ENCODE measurements around the gene C3AR1. TPM values are rescaled to one million over a fixed set of nuclear protein-coding genes. Genes with fewer than 3 reads are reported as not detected.

Gene C3AR1
- total and polyA plus RNA-seq, 2 of the 13 experiments (the other 11 are each of a cell fraction or from before 2014, with no cell fraction given): not detected

GRCh38 chr12:8093291-8093690, 27.1 kb upstream of the C3AR1 start:
- no peak overlapping the region for H2AFZ ChIP-seq (ENCODE audit: low read length)
- ATAC-seq (no peak), FAIRE-seq (no peak), DNase-seq (ENCODE audit: low spot score) (no peak)
- ChIA-PET POLR2A (no interaction called here), CTCF (ENCODE audit: low intra/inter-chr PET ratio, low total read pairs) (no interaction called here)
- no peaks in the 10 kb centered on the region for H4K20me1 ChIP-seq (ENCODE audit: insufficient read depth, low read length)
- TF ChIP-seq ZNF678 (CRISPR knock-in tag; IDR thresholded peaks at IDR 0.05): no peak
- no peak for TF ChIP-seq BATF2 (CRISPR knock-in tag; IDR thresholded peaks at IDR 0.05)
- no peak for TF ChIP-seq GZF1 (CRISPR knock-in tag; IDR thresholded peaks at IDR 0.05)
- TF ChIP-seq ZBTB1 (CRISPR knock-in tag; IDR thresholded peaks at IDR 0.05; ENCODE audit: borderline replicate concordance): no peak
- TF ChIP-seq RXRA (CRISPR knock-in tag; IDR thresholded peaks at IDR 0.05): no peak
- TF ChIP-seq GATAD1 (CRISPR knock-in tag; IDR thresholded peaks at IDR 0.05): no peak
- TF ChIP-seq ZNF512 (CRISPR knock-in tag; IDR thresholded peaks at IDR 0.05): no peak
- H3K4me1 ChIP-seq (ENCODE audit: insufficient read depth, low read length): no peaks in the 10 kb centered on the region
- no peaks in the 10 kb centered on the region for H3K79me2 ChIP-seq (ENCODE audit: insufficient read depth, low read length)
- no TSS peak for BruUV-seq (replicated peaks)
- H3K9ac ChIP-seq (ENCODE audit: insufficient read depth, low read depth, low read length): no peak overlapping the region
- no peaks in the 10 kb centered on the region for H3K27me3 ChIP-seq (ENCODE audit: control insufficient read depth in 1 of 2, insufficient read depth in 2 of 2, low read length in 2 of 2)
- intact Hi-C loops (cut with micrococcal nuclease; ENCODE audit: unreplicated experiment): no loop called here
- no peak overlapping the region for H3K27ac ChIP-seq (ENCODE audit: extremely low read length, insufficient read depth, low read length)
- peaks cover 18 to 76% of the 10 kb centered on the region in 2 experiments for H3K36me3 ChIP-seq (replicated peaks in 1 of 2; ENCODE audit: control insufficient read depth in 1 of 2, insufficient read depth in 2 of 2, low read length in 2 of 2)
- H3K4me3 ChIP-seq (replicated peaks in 1 of 3; ENCODE audit: insufficient read depth in 1 of 3, low read depth in 2 of 3, low read length in 3 of 3): no peak overlapping the region
- no peaks in the 10 kb centered on the region for H3K9me3 ChIP-seq (ENCODE audit: low read length)
- in situ Hi-C loops (cut with HindIII; ENCODE audit: extremely low pct_ligation_motif_present, low pct_unique_long_range_greater_than_20kb): no loop called here
- no peak overlapping the region for H3K4me2 ChIP-seq (ENCODE audit: low read depth, low read length)
- WGBS (ENCODE audit: low lambda C conversion rate): 98% methylated on average over 3 of the region's 3 CpGs

- Histone ChIP-seq H3K4me3 (replicated peaks in 1 of 3; ENCODE audit: insufficient read depth in 1 of 3, low read depth in 2 of 3, low read length in 3 of 3) (no peak overlapping the region), H3K36me3 (replicated peaks in 1 of 2; ENCODE audit: control insufficient read depth in 1 of 2, insufficient read depth in 2 of 2, low read length in 2 of 2) (peaks cover 11 to 47% of the 10 kb centered on the region in 2 experiments), H3K4me2 (ENCODE audit: low read depth, low read length) (no peak overlapping the region), H3K9ac (ENCODE audit: insufficient read depth, low read depth, low read length) (no peak overlapping the region), H2AFZ (ENCODE audit: low read length) (no peak overlapping the region), H3K27ac (ENCODE audit: extremely low read length, insufficient read depth, low read length) (no peak overlapping the region), H3K27me3 (ENCODE audit: control insufficient read depth in 1 of 2, insufficient read depth in 2 of 2, low read length in 2 of 2) (no peaks in the 10 kb centered on the region), H4K20me1 (ENCODE audit: insufficient read depth, low read length) (no peaks in the 10 kb centered on the region), H3K79me2 (ENCODE audit: insufficient read depth, low read length) (peaks cover 4% of the 10 kb centered on the region), H3K4me1 (ENCODE audit: insufficient read depth, low read length) (no peaks in the 10 kb centered on the region), H3K9me3 (ENCODE audit: low read length) (no peaks in the 10 kb centered on the region)
- FAIRE-seq (no peak), DNase-seq (ENCODE audit: low spot score) (no peak), ATAC-seq (no peak)
- WGBS (ENCODE audit: low lambda C conversion rate): 92% methylated on average over 5 of the region's 5 CpGs
- intact Hi-C loops (cut with micrococcal nuclease; ENCODE audit: unreplicated experiment) (no loop called here), in situ Hi-C loops (cut with HindIII; ENCODE audit: extremely low pct_ligation_motif_present, low pct_unique_long_range_greater_than_20kb) (no loop called here)
- ChIA-PET POLR2A (no interaction called here), CTCF (ENCODE audit: low intra/inter-chr PET ratio, low total read pairs) (no interaction called here)
- no TSS peak for BruUV-seq (replicated peaks)
- no peak for TF ChIP-seq RAD21 (CRISPR knock-in tag; IDR thresholded peaks at IDR 0.05)
- no peak for TF ChIP-seq SIX1 (CRISPR knock-in tag; IDR thresholded peaks at IDR 0.05; ENCODE audit: borderline replicate concordance)
- no peak for TF ChIP-seq ZNF205 (CRISPR knock-in tag; IDR thresholded peaks at IDR 0.05)
- TF ChIP-seq ZNF770 (CRISPR knock-in tag; IDR thresholded peaks at IDR 0.05): no peak
- TF ChIP-seq CAMTA2 (CRISPR knock-in tag; IDR thresholded peaks at IDR 0.05; ENCODE audit: borderline replicate concordance): no peak
- no peak for TF ChIP-seq ARNT (IDR thresholded peaks at IDR 0.05)
- TF ChIP-seq ATF5 (CRISPR knock-in tag; IDR thresholded peaks at IDR 0.05; ENCODE audit: low read depth): no peak
- no peak for TF ChIP-seq NR2F6 (IDR thresholded peaks at IDR 0.05)
- TF ChIP-seq NR2F6 (CRISPR knock-in tag; IDR thresholded peaks at IDR 0.05): no peak
- TF ChIP-seq ZNF101 (CRISPR knock-in tag; IDR thresholded peaks at IDR 0.05; ENCODE audit: borderline replicate concordance, low read depth): no peak
Observed at GRCh38 chr12:8089716-8090115, 23.6 kb upstream of the C3AR1 start.

All from HepG2 (cell line).